GM12872 (cell line): ENCODE data around the gene SEC22A.

ENCODE experiments used
- TF ChIP-seq, protein P1 (sequence below): IDR thresholded peaks from 3 replicates; pipeline ENCODE4 v1.5.1; 2011; ENCODE audit warnings: low read depth, mild to moderate bottlenecking, low read length, moderate library complexity; ENCODE audit not compliant: insufficient read depth

The SEC22A gene

DNA sequence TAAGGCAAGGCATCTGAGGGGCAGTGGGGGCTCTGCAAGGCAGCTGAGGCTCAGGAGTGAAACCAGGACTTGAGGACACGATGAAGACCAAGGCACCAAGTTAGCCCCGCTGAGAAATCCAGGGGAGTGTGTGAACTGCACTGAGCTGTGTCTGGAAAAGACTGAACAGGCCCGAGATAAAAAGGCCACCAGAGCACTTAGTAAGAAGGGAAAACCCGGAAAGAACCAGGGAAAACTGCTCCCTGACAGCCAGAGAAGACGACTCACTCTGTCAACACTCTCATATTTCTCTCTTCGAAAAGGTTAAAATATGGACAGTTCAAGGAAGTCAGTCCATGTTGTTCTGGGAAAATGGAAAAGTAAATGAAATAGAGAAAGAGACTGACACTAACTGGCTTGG, 109.0 kb downstream of the SEC22A start:
- TF ChIP-seq, protein P1, sequence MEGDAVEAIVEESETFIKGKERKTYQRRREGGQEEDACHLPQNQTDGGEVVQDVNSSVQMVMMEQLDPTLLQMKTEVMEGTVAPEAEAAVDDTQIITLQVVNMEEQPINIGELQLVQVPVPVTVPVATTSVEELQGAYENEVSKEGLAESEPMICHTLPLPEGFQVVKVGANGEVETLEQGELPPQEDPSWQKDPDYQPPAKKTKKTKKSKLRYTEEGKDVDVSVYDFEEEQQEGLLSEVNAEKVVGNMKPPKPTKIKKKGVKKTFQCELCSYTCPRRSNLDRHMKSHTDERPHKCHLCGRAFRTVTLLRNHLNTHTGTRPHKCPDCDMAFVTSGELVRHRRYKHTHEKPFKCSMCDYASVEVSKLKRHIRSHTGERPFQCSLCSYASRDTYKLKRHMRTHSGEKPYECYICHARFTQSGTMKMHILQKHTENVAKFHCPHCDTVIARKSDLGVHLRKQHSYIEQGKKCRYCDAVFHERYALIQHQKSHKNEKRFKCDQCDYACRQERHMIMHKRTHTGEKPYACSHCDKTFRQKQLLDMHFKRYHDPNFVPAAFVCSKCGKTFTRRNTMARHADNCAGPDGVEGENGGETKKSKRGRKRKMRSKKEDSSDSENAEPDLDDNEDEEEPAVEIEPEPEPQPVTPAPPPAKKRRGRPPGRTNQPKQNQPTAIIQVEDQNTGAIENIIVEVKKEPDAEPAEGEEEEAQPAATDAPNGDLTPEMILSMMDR: no peak

DNA sequence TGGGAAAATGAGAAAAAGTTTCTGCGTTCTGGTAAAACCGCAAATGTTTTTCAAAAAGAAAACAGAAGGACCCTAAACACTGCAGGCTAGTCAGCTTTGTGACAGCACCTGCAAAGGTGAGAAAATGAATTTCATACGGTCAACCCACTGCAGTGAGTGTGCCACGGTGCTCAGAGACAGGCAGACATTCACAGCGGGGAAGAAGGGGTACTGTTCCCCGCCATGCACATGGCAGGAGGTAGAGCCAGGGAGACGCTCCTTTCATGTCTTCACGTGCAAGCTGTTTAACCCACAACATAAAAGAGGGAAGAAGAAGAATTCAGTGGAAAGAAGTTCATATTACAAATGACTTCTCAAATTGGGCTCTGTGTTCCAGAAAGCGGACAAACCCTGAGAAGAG, 109.5 kb downstream of the SEC22A start:
- TF ChIP-seq, protein P1: no peak

DNA sequence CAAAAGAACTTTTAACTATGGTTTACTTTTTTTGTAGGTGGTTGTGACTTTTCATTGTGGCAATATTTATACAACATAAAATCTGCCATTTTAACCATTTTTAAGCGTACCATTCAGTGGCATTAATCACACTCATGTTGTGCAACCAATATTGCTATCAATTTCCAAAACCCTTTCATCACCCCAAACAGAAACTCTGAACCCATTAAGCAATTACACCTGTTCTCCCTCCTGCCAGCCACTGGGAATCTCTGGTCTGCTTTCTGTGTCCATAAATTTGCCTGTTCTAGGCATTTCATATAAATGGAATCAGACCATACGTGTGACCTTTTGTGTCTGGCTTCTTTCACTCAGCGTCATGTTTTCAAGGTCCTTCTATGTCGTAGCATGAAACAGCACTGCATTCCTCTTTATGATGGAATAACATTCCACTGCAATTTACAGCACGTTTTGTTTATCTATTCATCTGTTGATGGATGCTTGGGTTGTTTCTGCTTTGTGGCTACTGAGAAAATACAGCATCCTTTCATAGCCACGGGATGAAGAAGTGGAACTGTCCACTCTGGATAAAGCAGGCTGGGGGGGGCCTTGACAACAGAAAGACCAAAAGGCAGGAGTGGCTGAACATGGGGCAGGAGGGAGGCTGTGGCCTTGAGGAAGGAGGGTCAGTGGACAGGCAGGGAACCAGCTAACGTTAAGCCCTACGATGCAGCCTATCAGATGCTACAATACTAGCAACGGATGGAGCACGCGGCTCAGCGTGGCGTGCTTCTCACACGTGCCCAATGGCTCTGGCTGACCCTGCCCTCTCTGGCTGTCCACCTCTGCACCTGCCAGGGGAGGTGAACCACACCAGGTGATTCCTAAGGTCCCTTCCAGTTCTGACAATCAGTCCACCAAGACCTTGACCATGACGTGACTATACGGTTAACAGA, 110.9 kb downstream of the SEC22A start:
- TF ChIP-seq, protein P1: no peak

GRCh38 chr3:123313889-123314288, 112.1 kb downstream of the SEC22A start:
- TF ChIP-seq, protein P1: no peak

- TF ChIP-seq, protein P1: no peak
Observed at GRCh38 chr3:123314359-123315270, 112.9 kb downstream of the SEC22A start.

DNA sequence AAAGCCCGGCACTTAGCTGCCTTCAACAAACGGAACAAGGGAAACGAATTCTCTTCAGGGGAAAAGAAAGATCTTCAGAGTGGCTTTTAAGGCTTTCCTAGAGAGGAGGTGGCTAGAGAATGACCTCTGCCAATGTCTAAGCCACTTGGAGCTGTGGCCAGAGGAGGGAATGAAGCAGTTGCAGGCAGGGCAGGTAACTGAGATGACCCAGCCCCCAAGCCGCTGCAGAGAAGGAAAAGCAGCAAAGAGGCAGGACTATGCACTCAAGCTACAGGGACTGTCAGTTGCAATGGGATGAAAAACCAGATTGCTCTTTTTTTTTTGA, 113.5 kb downstream of the SEC22A start:
- TF ChIP-seq, protein P1: no peak

DNA sequence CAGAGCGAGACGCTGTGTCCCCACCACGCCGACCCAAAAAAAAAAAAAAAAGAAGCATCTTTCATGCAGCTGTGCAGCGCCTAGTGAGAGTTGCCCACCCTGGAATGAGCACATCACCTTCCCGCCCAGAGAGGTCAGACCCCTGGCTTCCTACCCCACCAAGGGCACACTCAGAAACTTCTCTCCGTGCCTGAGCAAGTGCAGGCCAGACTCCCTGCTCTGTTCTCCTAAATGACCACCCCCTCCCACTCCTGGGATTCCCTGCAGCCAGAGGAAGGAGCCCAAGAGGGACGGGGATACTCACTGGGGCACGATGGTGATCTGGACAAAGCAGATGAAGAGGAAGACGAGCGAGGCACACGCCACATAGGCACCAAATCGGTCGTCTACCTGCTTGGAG, 116.0 kb downstream of the SEC22A start:
- TF ChIP-seq, protein P1: no peak
